ENCODE data around the gene TCOF1.

The TCOF1 gene

GRCh38 chr5:150338546-150338945 is 19.0 kb upstream of the TCOF1 start:
- Mint-ChIP-seq H3K9me3 (no peaks in the 10 kb centered on the region), H3K4me1 (ENCODE audit: low read depth) (peaks cover 5% of the 10 kb centered on the region), H3K27me3 (no peaks in the 10 kb centered on the region), H3K36me3 (ENCODE audit: low read depth) (no peaks in the 10 kb centered on the region), H3K4me3 (no peak overlapping the region), H3K27ac (no peak overlapping the region)
- no peak for DNase-seq

DNA sequence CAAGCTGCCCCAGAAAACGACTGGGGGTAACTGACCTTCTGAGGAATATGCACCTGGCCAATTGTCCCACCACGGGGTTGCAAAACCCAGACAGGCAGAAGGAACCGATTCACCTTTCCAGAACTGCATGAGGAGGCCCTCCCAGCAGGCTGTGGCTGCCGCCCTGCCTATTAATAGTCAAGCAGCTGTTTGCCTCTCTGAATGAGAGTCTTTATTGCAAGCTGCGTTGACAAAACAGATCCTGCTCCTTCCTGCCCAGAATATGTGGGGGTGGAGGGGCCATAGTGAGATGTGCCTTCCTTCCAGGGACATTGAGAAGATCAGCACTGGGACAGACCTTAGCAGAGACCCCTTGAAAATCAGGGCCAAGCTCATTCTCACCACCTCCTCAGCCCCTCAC is 18.3 kb upstream of the TCOF1 start:
- peaks cover 5% of the 10 kb centered on the region for H3K4me1 Mint-ChIP-seq (ENCODE audit: low read depth)

DNA sequence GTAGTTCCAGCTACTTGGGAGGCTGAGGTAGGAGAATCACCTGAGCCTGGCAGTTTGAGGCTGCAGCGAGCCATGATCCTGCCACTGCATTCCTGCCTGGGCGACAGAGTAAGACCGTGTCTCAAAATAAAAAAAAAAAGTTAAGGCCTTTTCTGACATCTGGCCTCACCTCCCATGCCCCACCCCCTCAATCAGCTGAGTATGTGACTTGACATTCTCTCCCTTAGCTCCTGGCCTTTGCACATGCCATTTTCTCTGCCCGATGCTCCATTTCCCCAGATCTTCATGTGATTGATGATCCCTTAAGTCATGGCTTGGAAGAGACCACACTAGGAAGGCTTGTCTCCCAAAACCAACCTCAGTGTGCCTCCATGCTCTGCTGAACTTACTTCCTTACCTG is 17.7 kb upstream of the TCOF1 start:
- Mint-ChIP-seq H3K27me3 (no peaks in the 10 kb centered on the region), H3K9me3 (no peaks in the 10 kb centered on the region), H3K4me1 (ENCODE audit: low read depth) (peaks cover 5% of the 10 kb centered on the region), H3K4me3 (no peak overlapping the region), H3K36me3 (ENCODE audit: low read depth) (no peaks in the 10 kb centered on the region), H3K27ac (no peak overlapping the region)
- no peak for DNase-seq

More for the DNA sequence above, 18.3 kb upstream of the TCOF1 start:
- Mint-ChIP-seq H3K36me3 (ENCODE audit: low read depth) (no peaks in the 10 kb centered on the region), H3K4me3 (no peak overlapping the region), H3K27ac (no peak overlapping the region), H3K27me3 (no peaks in the 10 kb centered on the region), H3K9me3 (no peaks in the 10 kb centered on the region)
- no peak for DNase-seq

- H3K36me3 Mint-ChIP-seq (ENCODE audit: low read depth) = no peaks in the 10 kb centered on the region
- H3K4me1 Mint-ChIP-seq (ENCODE audit: low read depth) = peaks cover 5% of the 10 kb centered on the region
- H3K9me3 Mint-ChIP-seq = no peaks in the 10 kb centered on the region
- DNase-seq = no peak
- no peak overlapping the region for H3K27ac Mint-ChIP-seq
- H3K4me3 Mint-ChIP-seq = no peak overlapping the region
- H3K27me3 Mint-ChIP-seq = no peaks in the 10 kb centered on the region
Observed at GRCh38 chr5:150340614-150341255, 16.8 kb upstream of the TCOF1 start.

DNA sequence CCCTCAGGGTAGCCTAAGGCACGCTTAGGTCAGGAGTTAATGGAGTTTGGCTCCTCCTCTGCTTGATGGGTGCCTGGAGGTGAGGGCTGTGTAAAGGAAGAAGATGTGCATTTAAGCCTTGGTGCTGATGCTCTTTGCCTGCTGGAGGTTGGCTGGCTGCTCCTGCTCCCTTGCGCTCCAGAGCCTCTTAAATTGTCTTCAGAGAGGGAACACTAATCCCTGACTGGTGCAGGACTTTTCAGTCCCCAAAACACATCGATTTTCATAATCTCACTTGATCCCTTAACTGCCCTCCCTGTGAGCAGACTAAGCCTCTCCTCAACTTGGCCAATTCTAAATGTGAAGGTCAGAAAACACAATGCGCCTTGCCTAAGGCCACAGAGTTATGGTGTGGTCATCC is 16.2 kb upstream of the TCOF1 start:
- Mint-ChIP-seq H3K27ac (no peak overlapping the region), H3K4me1 (ENCODE audit: low read depth) (peaks cover 5% of the 10 kb centered on the region), H3K27me3 (no peaks in the 10 kb centered on the region), H3K4me3 (no peak overlapping the region), H3K9me3 (no peaks in the 10 kb centered on the region), H3K36me3 (ENCODE audit: low read depth) (no peaks in the 10 kb centered on the region)
- DNase-seq = no peak

DNA sequence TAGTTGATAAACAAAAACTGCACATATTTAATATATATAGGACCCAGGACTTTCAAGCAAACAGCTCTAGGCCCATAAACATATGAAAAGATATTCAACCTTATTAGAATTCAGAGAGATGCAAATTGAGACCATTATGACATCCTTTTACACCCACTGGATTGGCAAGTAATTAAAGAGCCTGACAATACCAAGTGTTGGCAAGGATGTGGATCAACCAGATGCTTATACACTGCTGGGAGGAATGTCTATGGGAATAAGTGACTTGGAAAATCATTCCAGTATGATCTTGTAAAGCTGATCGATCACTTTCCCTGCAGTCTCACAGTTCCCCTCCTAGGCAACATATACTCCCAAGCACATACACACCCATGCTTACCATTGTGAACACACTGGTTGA is 15.5 kb upstream of the TCOF1 start:
- H3K27me3 Mint-ChIP-seq = no peaks in the 10 kb centered on the region
- no peaks in the 10 kb centered on the region for H3K9me3 Mint-ChIP-seq
- H3K4me3 Mint-ChIP-seq = no peak overlapping the region
- peaks cover 5% of the 10 kb centered on the region for H3K4me1 Mint-ChIP-seq (ENCODE audit: low read depth)
- H3K36me3 Mint-ChIP-seq (ENCODE audit: low read depth) = no peaks in the 10 kb centered on the region
- no peak for DNase-seq
- no peak overlapping the region for H3K27ac Mint-ChIP-seq

GRCh38 chr5:150342583-150342982 is 14.9 kb upstream of the TCOF1 start:
- Mint-ChIP-seq H3K9me3 (no peaks in the 10 kb centered on the region), H3K27ac (no peak overlapping the region), H3K4me3 (no peak overlapping the region), H3K36me3 (ENCODE audit: low read depth) (no peaks in the 10 kb centered on the region), H3K4me1 (ENCODE audit: low read depth) (peaks cover 5% of the 10 kb centered on the region), H3K27me3 (no peaks in the 10 kb centered on the region)
- DNase-seq = no peak

GRCh38 chr5:150343994-150344631 is 13.4 kb upstream of the TCOF1 start:
- Mint-ChIP-seq H3K36me3 (ENCODE audit: low read depth) (no peaks in the 10 kb centered on the region), H3K9me3 (no peaks in the 10 kb centered on the region), H3K4me1 (ENCODE audit: low read depth) (peaks cover 5% of the 10 kb centered on the region), H3K4me3 (no peak overlapping the region), H3K27ac (no peak overlapping the region), H3K27me3 (no peaks in the 10 kb centered on the region)
- no peak for DNase-seq

DNA sequence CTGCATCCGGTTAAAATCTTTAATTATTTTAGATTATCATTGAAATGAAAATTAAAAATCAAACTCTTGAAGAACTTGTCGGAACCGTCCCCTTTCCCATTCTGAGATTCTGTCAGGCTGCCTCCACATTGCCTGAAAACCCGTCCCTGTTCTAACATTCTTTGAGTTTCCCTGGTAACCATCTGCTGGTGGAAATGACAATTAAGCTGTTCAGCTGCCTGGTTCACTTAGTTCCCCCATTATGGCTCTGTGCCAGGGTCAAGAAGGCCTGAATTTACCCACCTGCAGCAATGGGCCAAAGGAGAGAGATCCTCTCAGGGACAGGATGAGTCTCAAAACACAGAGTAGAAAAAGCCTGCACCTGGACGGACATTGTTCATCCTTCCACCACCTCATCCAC is 11.8 kb upstream of the TCOF1 start:
- Mint-ChIP-seq H3K27ac (no peak overlapping the region), H3K36me3 (ENCODE audit: low read depth) (no peaks in the 10 kb centered on the region)

DNA sequence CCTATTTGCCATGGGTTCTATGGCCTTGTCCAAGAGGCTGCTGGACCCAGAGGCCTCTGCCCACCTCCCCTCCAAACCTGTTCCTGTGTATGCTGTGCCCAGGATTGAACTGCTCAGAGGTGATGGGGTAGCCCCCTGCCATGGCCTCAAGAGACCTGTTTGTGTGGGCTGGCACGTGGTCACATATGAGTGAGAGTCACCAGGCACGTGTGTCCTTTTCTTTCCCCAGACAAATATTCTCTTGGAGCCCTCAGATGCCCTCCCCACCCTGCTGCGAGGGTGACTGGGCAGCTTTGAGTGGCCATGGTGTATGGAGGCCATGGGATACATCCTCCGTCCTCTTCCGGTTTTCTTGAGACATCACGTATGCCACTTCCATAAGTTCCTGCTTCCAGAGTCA is 10.9 kb upstream of the TCOF1 start:
- Mint-ChIP-seq H3K36me3 (ENCODE audit: low read depth) (no peaks in the 10 kb centered on the region), H3K9me3 (no peaks in the 10 kb centered on the region), H3K27me3 (no peaks in the 10 kb centered on the region), H3K27ac (no peak overlapping the region), H3K4me3 (no peak overlapping the region), H3K4me1 (ENCODE audit: low read depth) (peaks cover 12% of the 10 kb centered on the region)
- no peak for DNase-seq

More for the DNA sequence above, 11.8 kb upstream of the TCOF1 start:
- DNase-seq = no peak
- no peaks in the 10 kb centered on the region for H3K27me3 Mint-ChIP-seq
- H3K4me3 Mint-ChIP-seq = no peak overlapping the region
- H3K9me3 Mint-ChIP-seq = no peaks in the 10 kb centered on the region
- peaks cover 9% of the 10 kb centered on the region for H3K4me1 Mint-ChIP-seq (ENCODE audit: low read depth)

DNA sequence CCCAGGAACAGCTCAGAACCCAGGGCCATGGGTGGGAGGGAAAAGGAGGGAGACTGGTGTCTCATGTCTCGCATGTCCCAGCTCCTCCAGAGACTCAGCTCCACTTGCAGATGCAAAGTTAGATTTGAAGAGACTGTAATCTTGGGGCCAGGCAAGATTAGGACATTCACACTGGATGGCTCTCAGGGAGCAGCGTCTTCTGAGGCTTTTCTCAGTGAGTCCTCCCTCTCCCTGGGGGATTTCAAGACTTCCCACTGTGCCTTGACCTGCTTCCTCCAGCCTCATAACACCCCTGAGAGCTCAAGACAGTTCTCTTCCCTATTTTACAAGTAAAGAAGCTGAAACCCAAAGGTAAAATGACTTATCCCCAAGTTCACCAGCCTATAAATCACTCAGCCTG is 10.5 kb upstream of the TCOF1 start:
- H3K4me3 Mint-ChIP-seq = no peak overlapping the region
- DNase-seq = no peak
- H3K27me3 Mint-ChIP-seq = no peaks in the 10 kb centered on the region
- no peak overlapping the region for H3K27ac Mint-ChIP-seq
- no peaks in the 10 kb centered on the region for H3K9me3 Mint-ChIP-seq
- H3K4me1 Mint-ChIP-seq (ENCODE audit: low read depth) = peaks cover 12% of the 10 kb centered on the region
- no peaks in the 10 kb centered on the region for H3K36me3 Mint-ChIP-seq (ENCODE audit: low read depth)

DNA sequence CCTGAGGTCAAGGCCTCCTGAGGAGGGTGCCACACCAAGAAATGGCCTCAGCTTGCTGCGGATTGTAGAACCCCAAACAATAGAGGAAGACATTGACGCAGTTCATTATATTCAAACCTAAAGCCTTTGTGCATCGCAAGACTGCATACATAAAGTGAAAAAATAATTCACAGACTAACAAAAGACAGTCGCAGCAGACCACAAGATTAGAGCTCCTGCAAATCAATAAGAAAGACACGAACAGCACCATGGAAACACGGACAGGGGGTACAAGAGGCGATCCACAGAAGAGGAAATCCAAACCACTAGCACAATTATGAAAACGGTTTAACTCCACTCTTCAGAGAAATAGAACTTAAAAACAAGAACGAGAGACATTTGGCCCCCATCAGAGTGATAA is 10.0 kb upstream of the TCOF1 start:
- Mint-ChIP-seq H3K9me3 (no peaks in the 10 kb centered on the region), H3K4me3 (no peak overlapping the region), H3K4me1 (ENCODE audit: low read depth) (peaks cover 12% of the 10 kb centered on the region), H3K27ac (no peak overlapping the region), H3K27me3 (no peaks in the 10 kb centered on the region), H3K36me3 (ENCODE audit: low read depth) (no peaks in the 10 kb centered on the region)
- DNase-seq = no peak

GRCh38 chr5:150349681-150350275 is 7.7 kb upstream of the TCOF1 start:
- H3K27ac Mint-ChIP-seq = no peak overlapping the region
- no peaks in the 10 kb centered on the region for H3K27me3 Mint-ChIP-seq
- peaks cover 11% of the 10 kb centered on the region for H3K4me1 Mint-ChIP-seq (ENCODE audit: low read depth)
- H3K9me3 Mint-ChIP-seq = no peaks in the 10 kb centered on the region
- DNase-seq = no peak
- no peak overlapping the region for H3K4me3 Mint-ChIP-seq
- no peaks in the 10 kb centered on the region for H3K36me3 Mint-ChIP-seq (ENCODE audit: low read depth)

- Mint-ChIP-seq H3K4me1 (ENCODE audit: low read depth) (peaks cover 11% of the 10 kb centered on the region), H3K9me3 (no peaks in the 10 kb centered on the region), H3K27me3 (no peaks in the 10 kb centered on the region), H3K4me3 (no peak overlapping the region), H3K27ac (peak overlapping the region; percentile 66), H3K36me3 (ENCODE audit: low read depth) (no peaks in the 10 kb centered on the region)
- peak; percentile 55 for DNase-seq
Observed at GRCh38 chr5:150350524-150351344, 6.8 kb upstream of the TCOF1 start.

All from activated T-cell treated with anti-CD3 and anti-CD28 coated beads, Interleukin-2, amount 50 U/mL, for 24 hours (primary cell).